HG03196 (cell line): Measurements from ENCODE around the gene ZKSCAN3.
"Not testable (repeated sequence)": the region's sequence is repeated elsewhere in the genome, so short reads cannot be mapped to it uniquely, and the experiment has no call there.

Experiments used
- ATAC-seq: cut with Tn5 transposase; IDR thresholded peaks from one replicate; pipeline ENCODE4 v1.9.1; 2021; ENCODE audit not compliant: unreplicated experiment

ZKSCAN3 gene

GRCh38 chr6:28371706-28372451 is 22.1 kb downstream of the ZKSCAN3 start:
- peak; percentile 67 for ATAC-seq

DNA sequence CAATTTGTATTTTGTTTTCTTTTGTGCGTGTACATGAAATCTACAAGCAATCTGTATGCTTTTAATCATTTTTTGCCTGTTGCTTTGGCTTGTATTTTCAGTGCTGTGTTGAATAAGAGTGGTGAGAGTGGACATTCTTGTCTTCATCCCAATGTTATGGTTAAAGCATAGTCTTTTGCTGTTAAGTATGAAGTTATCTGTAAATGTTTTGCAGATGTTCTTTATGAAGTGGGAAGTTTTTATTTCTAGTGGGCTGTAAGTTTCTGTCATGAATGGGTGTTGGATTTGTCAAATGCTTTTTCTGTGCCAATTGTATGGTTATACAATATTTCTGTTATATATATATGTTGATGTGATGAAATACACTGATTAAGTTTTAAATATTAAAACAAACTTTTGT is 24.2 kb downstream of the ZKSCAN3 start:
- no peak for ATAC-seq

DNA sequence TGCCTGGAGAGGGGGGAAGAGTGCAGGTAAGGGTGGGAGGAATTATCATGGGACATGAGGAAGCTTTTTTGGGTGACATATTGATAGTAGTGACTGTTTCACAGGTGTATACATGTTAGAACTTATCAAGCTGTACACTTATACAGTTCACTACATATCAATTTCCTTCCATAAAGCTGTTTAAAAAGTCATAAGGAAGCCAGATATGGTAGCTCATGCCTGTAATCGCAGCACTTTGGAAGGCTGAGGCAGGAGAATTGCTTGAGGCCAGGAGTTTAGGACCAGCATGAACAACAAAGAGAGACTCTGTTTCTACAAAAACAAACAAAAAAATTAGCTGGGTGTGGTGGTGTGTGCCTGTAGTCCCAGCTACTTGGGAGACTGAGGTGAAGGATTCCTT is 28.1 kb downstream of the ZKSCAN3 start:
- ATAC-seq, result no peak

DNA sequence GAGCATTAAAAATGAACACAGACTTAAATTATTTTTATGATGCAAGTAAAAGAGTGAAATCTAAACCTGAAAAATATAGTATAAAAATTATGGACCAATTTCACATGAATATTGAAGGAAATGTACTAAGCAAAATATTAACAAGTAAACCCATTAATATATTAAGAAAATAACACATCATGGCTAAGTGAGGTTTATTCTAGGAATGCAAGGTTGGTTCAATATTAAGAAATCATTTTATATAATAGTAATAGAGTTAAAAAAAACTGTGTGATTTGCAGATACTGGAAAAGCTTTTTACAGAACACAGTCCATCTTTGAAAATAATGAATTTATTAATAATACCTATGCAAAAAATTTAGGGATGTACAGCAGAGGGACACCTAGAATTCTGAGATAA is 28.9 kb downstream of the ZKSCAN3 start:
- no peak for ATAC-seq

GRCh38 chr6:28380381-28380780 is 30.6 kb downstream of the ZKSCAN3 start:
- ATAC-seq, result no peak

- ATAC-seq, result peak; percentile 93
These were observed 33.7 kb downstream of the ZKSCAN3 start for GRCh38 chr6:28383235-28384142.

DNA sequence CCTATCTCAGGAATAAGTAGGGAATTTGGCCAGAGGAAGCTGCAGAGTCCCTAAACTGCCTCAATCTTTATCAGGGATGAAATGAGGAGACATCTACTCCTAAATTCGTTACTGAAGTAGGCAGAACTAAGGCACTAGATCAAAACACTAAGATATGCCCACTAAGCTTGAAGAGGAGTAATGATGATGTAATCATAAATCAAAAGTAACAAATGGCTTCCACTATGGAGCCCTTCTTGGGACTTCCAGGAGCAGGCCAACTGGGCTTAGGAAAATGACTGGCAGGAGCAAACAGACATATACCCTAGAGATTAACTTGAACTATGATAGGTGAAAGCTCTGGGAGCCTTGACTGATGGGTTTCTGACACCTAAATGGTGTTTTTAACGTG is 34.4 kb downstream of the ZKSCAN3 start:
- ATAC-seq, result no peak

DNA sequence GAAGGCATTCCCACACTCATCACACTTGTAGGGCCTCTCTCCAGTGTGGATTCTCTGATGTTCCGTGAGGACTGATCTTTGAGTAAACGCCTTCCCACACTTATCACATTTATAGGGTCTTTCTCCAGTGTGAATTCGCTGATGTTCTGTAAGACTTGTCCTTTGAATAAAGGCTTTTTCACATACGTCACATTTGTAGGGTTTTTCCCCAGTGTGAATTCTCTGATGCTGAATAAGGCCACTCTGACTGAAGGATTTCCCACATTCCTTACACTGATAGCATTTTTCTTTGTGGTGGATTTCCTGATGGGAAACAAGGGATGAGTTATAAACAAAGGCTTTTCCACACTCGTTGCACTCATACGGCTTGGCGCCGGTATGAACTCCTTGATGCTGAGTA is 40.9 kb downstream of the ZKSCAN3 start:
- no peak for ATAC-seq

DNA sequence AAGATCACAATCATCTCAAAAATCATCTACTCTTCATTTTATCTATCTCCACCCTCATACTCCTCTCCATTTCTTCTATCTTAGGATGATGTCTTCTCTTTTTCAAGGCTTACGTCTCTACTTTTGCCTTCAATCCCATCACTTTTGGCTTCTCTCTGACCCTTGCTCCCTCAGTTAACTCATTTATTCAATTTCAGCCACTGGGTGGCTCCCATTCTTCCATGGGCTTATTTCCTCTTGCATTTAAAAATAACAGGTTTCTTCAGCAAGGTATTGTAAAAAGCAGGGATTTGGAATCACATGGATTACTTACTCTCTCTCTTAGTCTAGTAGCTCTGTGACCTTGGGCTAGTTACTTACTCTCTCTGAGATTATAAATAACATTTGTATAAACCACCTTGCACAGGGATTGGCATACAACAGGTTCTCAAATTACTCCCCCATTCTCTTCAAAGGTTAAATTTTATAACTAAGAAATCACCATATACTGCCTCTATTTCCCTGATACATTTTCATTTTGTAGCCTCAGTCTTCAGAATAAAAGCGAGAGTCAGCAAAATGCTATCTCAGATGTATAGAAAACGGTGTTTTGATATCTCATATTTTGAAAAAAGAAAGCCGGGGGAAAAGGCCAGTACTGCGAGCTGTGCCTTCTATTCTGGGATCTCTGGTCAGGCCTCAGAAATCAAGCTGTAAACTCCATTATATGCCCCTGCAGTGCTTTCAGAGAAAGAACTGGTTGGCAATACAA is 44.3 kb downstream of the ZKSCAN3 start:
- no peak for ATAC-seq

DNA sequence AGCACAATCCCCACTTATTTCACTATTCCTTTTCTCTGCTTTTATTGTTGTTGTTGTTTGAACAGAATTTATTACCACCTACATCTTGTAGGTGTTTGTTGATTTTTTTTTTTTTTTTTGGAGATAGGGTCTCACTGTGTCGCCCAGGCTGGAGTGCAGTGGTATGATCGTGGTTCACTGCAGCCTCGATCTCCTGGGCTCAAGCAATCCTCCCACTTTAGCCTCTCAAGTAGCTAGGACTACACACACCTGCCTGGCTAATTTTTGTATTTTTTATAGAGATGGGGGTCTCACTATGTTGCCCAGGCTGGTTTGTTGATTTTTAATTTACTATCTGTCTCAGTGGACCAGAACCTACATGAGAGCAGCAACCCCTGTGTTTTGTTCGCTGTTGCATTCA is 46.2 kb downstream of the ZKSCAN3 start:
- no peak for ATAC-seq

GRCh38 chr6:28399350-28400121 is 49.8 kb downstream of the ZKSCAN3 start, which contains the start of gene ZSCAN12:
TSS of gene ZSCAN12 (minus strand) at chr6:28399747. CDS start at chr6:28398405, 1,342 bp downstream.
- ATAC-seq, result peak; percentile 90

GRCh38 chr6:28400122-28400451 is 50.3 kb downstream of the ZKSCAN3 start:
- ATAC-seq, result no peak

DNA sequence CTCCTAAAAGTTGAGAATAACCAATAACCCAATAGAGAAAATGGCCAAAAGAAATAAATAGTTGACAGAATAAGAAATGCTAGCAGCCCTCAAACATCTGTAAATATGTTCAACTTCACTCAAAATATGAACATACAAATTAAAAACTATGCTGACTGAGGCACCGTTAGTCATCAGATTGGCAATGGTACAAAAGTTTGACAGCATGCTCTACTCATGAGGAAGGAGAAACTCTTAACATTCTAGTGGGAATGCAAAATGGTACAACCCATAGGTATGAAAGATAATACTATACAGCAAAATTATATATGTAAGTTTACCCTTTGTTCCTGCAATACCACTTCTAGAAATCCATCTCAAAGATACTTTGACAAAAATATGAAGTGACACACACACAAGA is 51.4 kb downstream of the ZKSCAN3 start:
- ATAC-seq, result no peak

DNA sequence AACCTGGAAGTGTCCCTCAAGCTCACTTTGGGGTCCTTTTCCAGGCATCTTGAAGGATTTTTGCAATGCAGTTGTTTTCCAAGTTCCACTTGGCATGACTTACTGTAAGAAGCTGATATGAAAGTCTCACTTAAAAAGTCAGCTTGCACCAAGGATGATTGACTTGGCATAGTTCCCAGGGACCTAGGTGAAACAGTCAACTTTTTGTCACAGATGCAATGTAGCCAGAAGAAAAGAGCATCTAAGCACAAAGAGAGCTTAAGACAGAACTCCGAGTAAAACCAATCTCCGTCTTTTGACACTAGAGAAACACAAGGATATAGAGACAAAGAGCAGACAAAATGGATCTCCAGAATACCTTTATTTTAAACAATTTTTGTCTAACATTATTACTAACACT is 52.5 kb downstream of the ZKSCAN3 start:
- no peak for ATAC-seq

DNA sequence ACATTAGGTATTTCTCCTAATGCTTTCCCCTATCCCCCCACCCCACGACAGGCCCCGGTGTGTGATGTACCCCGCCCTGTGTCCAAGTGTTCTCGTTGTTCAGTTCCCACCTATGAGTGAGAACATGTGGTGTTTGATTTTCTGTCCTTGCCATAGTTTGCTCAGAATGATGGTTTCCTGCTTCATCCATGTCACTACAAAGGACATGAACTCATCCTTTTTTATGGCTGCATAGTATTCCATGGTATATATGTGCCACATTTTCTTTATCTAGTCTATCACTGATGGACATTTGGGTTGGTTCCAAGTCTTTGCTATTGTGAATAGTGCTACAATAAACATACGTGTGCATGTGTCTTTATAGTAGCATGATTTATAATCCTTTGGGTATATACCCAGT is 54.2 kb downstream of the ZKSCAN3 start:
- not testable (repeated sequence) for ATAC-seq

DNA sequence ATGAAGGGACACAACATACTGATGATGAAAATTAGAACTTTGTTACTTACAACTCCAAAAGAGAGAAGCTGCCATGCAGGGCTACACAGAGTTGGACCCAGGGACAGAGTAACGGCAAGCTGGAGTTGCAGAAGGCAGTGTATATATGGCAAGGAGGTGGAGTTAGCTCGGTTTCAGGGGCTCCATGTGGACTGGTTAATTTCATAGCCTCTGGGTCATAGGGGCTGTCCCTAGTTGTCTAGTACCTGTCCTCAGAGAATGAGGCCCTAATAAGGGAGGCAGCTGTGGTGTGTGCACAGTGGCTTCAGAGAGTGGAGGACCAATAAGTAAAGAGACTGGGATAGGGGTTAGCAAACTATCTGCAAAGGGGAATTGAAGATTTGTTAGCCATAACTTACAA is 57.7 kb downstream of the ZKSCAN3 start:
- no peak for ATAC-seq

DNA sequence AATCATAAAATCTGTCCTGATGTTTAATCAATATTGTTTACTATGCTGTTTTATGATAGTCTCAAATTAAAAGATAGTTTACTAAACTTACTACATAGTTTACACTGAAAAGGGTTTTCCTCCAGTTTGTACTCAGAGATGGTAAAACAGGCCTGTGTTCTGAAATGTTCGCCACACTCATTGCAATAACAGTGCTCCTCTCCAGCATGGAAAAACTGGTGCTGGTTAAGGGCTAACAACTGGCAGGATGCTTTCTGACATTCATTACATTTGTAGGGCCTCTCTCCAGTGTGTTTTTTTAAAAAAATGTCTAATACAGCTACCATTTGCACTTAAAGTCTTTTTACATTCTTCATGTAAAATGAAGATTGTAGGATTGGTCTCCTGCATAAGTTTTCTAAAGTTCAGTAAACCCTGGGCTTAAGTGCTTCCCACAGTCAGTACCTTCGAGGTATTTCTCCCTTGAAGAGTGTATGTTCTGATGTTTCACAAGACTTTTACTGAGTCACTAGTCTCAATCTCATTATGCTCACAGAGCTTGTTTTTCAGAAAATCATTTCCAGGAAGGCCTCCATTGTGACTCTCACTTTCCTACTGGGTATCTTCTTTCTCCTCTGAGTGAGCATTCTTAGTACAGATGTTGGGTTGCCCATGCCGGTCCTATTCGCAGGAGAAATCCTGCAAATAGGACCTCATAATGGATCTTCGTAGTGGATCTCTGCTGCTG is 58.5 kb downstream of the ZKSCAN3 start:
- ATAC-seq, result no peak

- no peak for ATAC-seq
These were observed 61.0 kb downstream of the ZKSCAN3 start for GRCh38 chr6:28410767-28411166.

- ATAC-seq, result no peak
These were observed 63.9 kb downstream of the ZKSCAN3 start for GRCh38 chr6:28413681-28414080.
